GM19238 (cell line): ENCODE data around the gene TRPM8.

Source experiments
- DNase-seq: peaks from one replicate; pipeline ENCODE4 v3.0.0; 2011; ENCODE audit warnings: low spot score; ENCODE audit not compliant: insufficient read length

TRPM8 gene

GRCh38 chr2:234044157-234044556, 127.0 kb downstream of the TRPM8 start:
- no peak for DNase-seq

GRCh38 chr2:234046521-234046920, 129.3 kb downstream of the TRPM8 start:
- no peak for DNase-seq

DNA sequence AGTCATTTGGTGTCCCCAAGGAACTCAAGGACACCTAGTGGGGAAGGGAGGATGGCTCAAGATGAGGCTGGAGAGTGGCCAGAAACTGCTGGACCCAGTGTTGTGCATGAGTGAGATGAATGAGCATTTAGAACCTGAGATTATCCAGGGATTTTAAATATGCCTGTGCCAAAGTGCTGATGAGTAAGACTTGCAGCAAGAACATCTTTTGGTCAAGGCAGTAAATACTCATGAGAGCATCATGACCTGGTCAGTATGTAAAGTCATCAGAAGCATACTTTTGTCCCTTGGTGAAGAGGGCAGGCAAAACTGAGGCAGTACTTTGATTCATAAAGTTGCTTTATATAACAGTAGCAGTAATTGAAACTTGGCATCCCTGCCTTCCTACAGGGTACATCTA, 130.2 kb downstream of the TRPM8 start:
- DNase-seq: no peak

DNA sequence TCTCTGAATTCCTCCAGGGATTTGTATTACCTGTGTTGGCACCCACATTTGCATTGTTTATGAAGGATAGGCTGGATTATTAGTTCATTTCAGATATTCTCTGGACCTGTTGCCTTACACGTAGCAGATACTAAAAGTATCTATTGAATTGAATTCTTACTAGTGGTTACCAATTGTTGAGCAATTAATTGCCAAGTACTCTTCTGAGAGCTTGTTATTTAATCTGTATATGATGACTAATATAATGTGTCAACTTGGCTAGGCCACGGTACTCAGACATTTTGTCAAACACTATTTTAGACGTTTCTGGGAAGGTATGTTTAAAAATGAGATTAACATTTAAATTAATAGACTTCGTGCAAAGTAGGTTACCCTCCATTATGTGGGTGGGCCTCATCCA, 130.9 kb downstream of the TRPM8 start:
- DNase-seq: no peak

DNA sequence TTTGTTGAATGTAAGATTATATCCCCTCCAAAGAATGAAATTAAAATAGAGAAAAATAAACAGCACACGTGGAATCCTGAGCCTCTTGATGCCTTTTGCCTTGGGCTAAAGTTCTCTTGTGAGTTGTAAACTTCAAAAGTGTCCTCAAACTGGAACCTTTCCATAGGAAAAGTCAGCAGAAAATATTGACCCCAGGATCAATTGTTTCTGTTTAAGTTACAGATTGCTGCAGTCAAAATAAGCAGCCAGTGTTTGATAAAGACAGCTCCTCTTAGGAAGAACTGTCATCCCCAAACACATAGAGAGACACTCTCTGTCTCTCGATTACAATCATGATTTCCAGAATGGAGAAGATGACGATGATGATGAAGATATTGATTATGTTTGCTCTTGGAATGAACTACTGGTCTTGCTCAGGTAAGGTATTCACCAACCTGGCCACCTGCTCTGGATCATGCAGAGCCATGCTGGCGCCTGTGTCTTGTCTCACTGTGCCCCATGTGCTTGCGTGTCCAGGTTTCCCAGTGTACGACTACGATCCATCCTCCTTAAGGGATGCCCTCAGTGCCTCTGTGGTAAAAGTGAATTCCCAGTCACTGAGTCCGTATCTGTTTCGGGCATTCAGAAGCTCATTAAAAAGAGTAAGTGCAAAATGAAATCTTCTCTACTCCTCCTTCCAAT, 133.4 kb downstream of the TRPM8 start, which contains the start of gene SPP2:
SPP2 (plus strand) TSS at position 248 of the 681 bp plus-strand sequence; CDS start at position 333, 85 bp downstream.
- DNase-seq: no peak

DNA sequence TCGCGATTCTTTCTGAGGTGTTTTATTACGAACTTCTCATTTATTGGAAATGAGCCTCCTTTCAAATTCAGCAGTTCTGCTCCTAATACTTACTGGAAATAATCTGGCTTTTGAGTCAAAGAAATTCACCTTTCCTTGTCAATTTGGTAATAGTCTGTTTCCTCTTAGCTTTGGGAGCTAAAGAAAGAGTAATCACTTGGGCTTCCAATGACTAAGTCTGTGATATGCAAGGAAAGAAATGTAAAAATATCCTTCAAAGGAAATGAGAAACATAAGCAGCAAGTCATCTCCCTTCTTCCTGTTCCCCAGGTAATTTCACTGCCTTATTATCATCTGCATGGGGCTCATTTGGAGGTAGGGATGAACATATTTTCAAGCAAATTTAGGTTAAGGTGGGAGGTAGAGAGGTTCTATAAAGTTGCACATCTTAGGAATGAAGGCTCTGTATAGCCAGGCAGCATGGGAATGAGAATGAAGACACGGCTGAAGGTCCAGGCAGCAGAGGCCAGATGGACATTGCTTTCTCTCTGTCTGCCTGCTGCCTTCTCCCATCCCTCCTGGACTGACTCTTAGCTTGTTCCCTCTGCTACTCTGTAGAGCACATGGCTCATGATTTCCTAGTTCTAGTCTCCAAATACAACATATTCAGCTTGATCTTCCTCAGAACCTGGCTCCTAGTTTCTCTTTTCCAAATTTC, 134.3 kb downstream of the TRPM8 start:
- DNase-seq: no peak

GRCh38 chr2:234058881-234059280, 141.7 kb downstream of the TRPM8 start:
- DNase-seq: no peak

- DNase-seq: no peak
These were observed 143.1 kb downstream of the TRPM8 start for GRCh38 chr2:234060236-234060635.

DNA sequence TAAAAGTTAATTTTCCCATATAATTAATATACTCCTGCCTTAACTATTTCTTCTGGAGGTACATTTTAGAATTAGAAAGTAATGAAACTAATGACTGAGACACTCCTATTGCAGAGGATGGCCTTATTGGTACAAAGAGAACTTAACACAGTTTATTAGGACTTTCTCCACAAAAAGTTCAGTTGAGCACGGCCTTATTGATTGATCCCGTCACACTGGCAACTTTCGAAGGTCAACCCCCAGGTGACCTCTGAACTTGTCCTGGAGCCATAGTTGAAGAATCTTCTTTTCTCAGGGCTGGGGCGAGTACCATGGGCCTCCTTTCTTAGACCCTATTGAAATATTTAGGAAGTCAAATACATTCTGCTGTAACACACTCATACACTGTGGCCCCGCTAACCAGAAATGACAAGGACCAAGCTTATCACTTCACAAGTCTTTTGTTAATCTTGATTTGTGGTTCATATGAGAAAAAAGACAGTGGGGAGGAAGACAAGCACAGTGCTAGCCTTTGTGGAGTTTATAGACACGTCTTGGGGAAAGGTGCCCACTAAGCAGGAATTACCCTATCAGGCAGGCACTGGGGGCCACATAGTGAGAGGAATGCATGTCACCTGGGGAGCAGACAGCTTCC, 144.6 kb downstream of the TRPM8 start:
- no peak for DNase-seq

DNA sequence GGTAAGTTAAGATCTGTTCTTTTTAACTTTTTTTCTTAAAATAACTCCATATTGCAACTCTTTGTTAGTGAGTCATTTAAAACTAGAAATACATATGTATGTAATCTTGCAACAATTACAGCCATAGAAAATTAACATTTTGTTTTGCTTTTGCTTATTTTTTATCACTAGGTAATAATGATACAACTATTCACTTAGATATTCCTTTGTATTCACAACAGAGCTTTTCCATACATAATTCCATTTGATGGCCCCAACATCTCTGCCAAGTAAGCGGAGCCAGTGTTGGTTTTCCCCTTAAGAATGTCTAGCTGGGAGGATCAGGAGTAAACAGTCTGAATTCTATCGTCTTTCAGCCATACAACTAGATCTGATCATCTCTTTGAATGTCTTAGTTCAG, 149.4 kb downstream of the TRPM8 start:
- no peak for DNase-seq
